Effector memory CD4-positive, alpha-beta T cell (primary cell): ENCODE results near the gene SOD1.
A peak's percentile ranks its signal among the peaks of the same experiment; 100 is the strongest.

ENCODE experiments used
- DNase-seq, 3 donors: peaks; one replicate each; pipeline ENCODE4 v3.0.0-alpha.2; 2020
- H3K27ac ChIP-seq: 2 replicates; pipeline ENCODE4 v1.7.0; 2013; ENCODE audit warnings: mild to moderate bottlenecking, low read length, moderate library complexity; ENCODE audit not compliant: insufficient read depth, poor library complexity, severe bottlenecking
- H3K27me3 ChIP-seq: replicated peaks from 2 replicates; pipeline ENCODE4 v1.7.0; 2013; ENCODE audit warnings: mild to moderate bottlenecking, low read length; ENCODE audit not compliant: insufficient read depth, control insufficient read depth, poor library complexity, severe bottlenecking
- H3K36me3 ChIP-seq: 2 replicates; pipeline ENCODE4 v1.7.0; 2013; ENCODE audit warnings: mild to moderate bottlenecking, low read length, moderate library complexity; ENCODE audit not compliant: control insufficient read depth, insufficient read depth
- H3K4me1 ChIP-seq: 2 replicates; pipeline ENCODE4 v1.7.0; 2013; ENCODE audit warnings: low read length, mild to moderate bottlenecking; ENCODE audit not compliant: control insufficient read depth, insufficient read depth, poor library complexity, severe bottlenecking
- H3K4me3 ChIP-seq: 2 replicates; pipeline ENCODE4 v1.7.0; 2013; ENCODE audit warnings: low read length, low read depth, mild to moderate bottlenecking; ENCODE audit not compliant: insufficient read depth, poor library complexity, severe bottlenecking
- H3K9me3 ChIP-seq: 2 replicates; pipeline ENCODE4 v1.7.0; 2013; ENCODE audit warnings: mild to moderate bottlenecking, low read length, moderate library complexity; ENCODE audit not compliant: control insufficient read depth
- total RNA-seq, 3 donors: gene quantifications; one replicate each; lab custom pipeline; 2026; lab: John Stamatoyannopoulos, UW

Gene SOD1
- 109 to 135 (median 115) reads per million in 3 donors for total RNA-seq

GRCh38 chr21:31659536-31660258, at the start of gene SOD1:
SOD1 (plus strand) TSS chr21:31659693; CDS start chr21:31659770, 77 bp downstream.
- H3K36me3 ChIP-seq: peaks cover 11% of the 10 kb centered on the region
- H3K9me3 ChIP-seq: no peaks in the 10 kb centered on the region
- peaks cover 29% of the 10 kb centered on the region for H3K4me1 ChIP-seq
- H3K27ac ChIP-seq: peak within 1 kb of the TSS; percentile 88
- H3K27me3 ChIP-seq: no peaks in the 10 kb centered on the region
- DNase-seq: peak; percentile 92 to 94 (median 93)
- H3K4me3 ChIP-seq: peak within 1 kb of the TSS; percentile 76

DNA sequence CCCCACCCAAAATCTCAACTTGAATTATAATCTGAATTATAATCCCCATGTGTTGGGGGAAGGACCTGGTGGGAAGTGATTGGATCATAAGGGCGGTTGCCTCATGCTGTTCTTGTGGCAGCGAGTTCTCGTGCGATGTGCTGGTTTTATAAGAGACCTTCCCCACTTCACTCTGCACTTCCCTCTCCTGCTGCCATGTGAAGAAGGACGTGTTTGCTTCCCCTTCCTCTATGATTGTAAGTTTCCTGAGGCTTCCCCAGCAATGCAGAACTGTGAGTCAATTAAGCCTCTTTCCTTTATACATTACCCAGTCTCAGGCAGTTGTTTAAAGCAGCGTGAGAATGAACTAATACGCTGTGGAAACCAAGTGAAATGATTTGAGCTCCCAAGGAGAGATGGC, 48.0 kb upstream of the SOD1 start:
- H3K27ac ChIP-seq: no peak overlapping the region
- H3K9me3 ChIP-seq: no peaks in the 10 kb centered on the region
- H3K4me3 ChIP-seq: no peak overlapping the region
- H3K27me3 ChIP-seq: no peaks in the 10 kb centered on the region
- no peaks in the 10 kb centered on the region for H3K36me3 ChIP-seq
- no peak for DNase-seq
- no peaks in the 10 kb centered on the region for H3K4me1 ChIP-seq

- H3K4me1 ChIP-seq: no peaks in the 10 kb centered on the region
- no peaks in the 10 kb centered on the region for H3K36me3 ChIP-seq
- no peak for DNase-seq
- H3K4me3 ChIP-seq: no peak overlapping the region
- no peaks in the 10 kb centered on the region for H3K27me3 ChIP-seq
- no peaks in the 10 kb centered on the region for H3K9me3 ChIP-seq
- H3K27ac ChIP-seq: no peak overlapping the region
Observed at GRCh38 chr21:31612894-31613785, 46.4 kb upstream of the SOD1 start.

DNA sequence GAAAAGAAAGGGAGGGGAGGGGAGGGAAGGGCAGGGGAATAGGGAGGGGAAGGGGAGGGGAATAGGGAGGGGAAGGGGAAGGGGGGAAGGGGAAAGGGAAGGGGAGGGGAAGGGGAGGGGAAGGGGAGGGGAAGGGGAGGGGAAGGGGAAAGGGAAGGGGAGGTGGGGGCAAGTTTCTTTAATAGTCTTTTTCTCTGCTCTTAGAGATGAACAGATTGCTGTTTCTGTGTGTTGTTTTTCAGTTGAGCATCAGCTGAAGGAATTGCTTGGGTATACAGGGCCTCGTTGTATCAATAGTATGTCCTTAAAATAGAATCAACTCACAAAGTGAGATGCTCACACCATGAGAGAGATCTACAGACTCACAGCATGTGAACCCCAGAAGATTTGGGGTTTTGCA, 44.8 kb upstream of the SOD1 start:
- H3K4me3 ChIP-seq: no peak overlapping the region
- H3K27ac ChIP-seq: no peak overlapping the region
- H3K36me3 ChIP-seq: no peaks in the 10 kb centered on the region
- no peaks in the 10 kb centered on the region for H3K9me3 ChIP-seq
- H3K4me1 ChIP-seq: no peaks in the 10 kb centered on the region
- DNase-seq: no peak
- no peaks in the 10 kb centered on the region for H3K27me3 ChIP-seq

DNA sequence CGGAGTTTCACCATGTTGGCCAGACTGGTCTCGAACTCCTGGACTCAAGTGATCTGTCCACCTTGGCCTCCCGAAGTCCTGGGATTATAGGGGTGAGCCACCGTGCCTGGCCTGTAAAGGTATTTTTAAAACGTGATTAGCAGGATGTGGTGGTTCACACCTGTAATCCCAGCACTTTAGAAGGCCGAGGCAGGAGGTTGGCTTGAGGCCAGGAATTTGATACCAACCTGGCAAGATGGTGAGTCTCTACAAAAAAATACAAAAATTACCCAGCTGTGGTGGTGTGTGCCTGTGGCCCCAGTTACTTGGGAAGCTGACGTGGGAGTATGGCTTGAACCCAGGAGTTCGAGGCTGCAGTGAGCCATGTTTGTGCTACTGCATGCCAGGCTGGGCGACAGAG, 43.3 kb upstream of the SOD1 start:
- H3K4me1 ChIP-seq: no peaks in the 10 kb centered on the region
- no peaks in the 10 kb centered on the region for H3K27me3 ChIP-seq
- no peak for DNase-seq
- H3K36me3 ChIP-seq: no peaks in the 10 kb centered on the region
- no peak overlapping the region for H3K4me3 ChIP-seq
- H3K27ac ChIP-seq: no peak overlapping the region
- H3K9me3 ChIP-seq: no peaks in the 10 kb centered on the region

DNA sequence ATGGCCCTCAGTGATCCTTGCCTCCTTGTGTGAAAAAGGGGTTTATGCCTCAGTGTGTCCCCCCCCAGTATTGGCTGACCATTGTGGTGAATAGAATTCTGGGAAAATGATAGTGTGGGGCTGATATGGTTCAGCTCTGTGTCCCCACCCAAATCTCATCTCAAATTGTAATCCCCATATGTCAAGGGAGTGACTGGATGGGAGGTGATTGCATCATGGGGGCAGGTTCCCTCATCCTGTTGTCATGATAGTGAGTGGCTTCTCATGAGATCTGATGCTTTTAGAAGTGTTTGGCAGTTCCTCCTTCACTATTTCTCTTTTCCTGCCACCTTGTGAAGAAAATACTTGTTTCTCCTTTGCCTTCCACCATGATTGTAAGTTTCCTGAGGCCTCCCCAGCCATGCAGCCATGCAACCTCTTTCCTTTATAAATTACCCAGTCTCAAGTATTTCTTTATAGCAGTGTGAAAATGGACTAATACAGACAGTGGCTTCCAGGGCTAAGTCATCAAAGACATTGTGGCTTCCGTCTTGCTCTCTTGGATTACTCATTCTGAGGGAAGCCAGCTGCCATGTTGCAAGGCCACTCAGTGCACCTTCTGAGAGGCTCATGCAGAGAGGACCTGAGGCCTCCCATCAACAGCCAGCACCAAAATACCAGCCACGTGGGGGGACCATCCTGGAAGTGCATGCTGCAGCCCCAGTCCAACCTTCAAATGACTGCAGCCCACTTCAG, 40.6 kb upstream of the SOD1 start:
- DNase-seq: no peak
- Histone ChIP-seq H3K9me3 (no peaks in the 10 kb centered on the region), H3K27ac (no peak overlapping the region), H3K4me1 (no peaks in the 10 kb centered on the region), H3K4me3 (no peak overlapping the region), H3K36me3 (no peaks in the 10 kb centered on the region), H3K27me3 (no peaks in the 10 kb centered on the region)

- no peaks in the 10 kb centered on the region for H3K27me3 ChIP-seq
- H3K4me3 ChIP-seq: no peak overlapping the region
- H3K36me3 ChIP-seq: no peaks in the 10 kb centered on the region
- DNase-seq: no peak
- H3K9me3 ChIP-seq: no peaks in the 10 kb centered on the region
- H3K27ac ChIP-seq: no peak overlapping the region
- H3K4me1 ChIP-seq: no peaks in the 10 kb centered on the region
Observed at GRCh38 chr21:31622397-31622796, 37.1 kb upstream of the SOD1 start.

DNA sequence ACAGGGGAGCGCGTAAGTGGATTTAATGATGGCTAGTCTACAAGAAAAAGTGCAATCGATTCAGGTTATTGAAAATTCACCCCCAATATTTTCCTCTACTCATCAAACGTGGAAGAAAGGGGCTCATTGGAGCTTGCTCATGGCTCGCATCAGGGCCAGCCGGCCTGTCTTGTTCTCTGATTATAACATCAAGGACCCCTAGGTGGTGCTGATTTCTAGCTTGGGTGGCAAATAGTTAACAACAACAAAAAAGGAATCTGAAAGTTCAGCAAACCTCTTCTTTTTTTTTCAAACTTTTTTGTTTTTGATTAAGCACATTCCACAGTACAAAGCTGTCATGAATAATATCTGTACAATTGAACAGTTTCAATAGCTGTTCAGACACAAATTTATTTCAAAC, 35.8 kb upstream of the SOD1 start:
- H3K27ac ChIP-seq: no peak overlapping the region
- H3K9me3 ChIP-seq: no peaks in the 10 kb centered on the region
- no peak for DNase-seq
- H3K27me3 ChIP-seq: no peaks in the 10 kb centered on the region
- H3K4me3 ChIP-seq: no peak overlapping the region
- no peaks in the 10 kb centered on the region for H3K4me1 ChIP-seq
- no peaks in the 10 kb centered on the region for H3K36me3 ChIP-seq

GRCh38 chr21:31624181-31624580, 35.3 kb upstream of the SOD1 start:
- H3K4me1 ChIP-seq: no peaks in the 10 kb centered on the region
- H3K27ac ChIP-seq: no peak overlapping the region
- H3K36me3 ChIP-seq: no peaks in the 10 kb centered on the region
- no peaks in the 10 kb centered on the region for H3K9me3 ChIP-seq
- no peak for DNase-seq
- H3K27me3 ChIP-seq: no peaks in the 10 kb centered on the region
- H3K4me3 ChIP-seq: no peak overlapping the region
